BLaER1 treated with 17β-estradiol and CSF1 and Interleukin-3, amounts not matched to agents 10 nM and 100 nM (cell line): Measurements from ENCODE around the gene ANKRD22.

Experiments used
- H3K27ac ChIP-seq, 11 experiments: shearing (Covaris generic); formaldehyde crosslinking; 2 replicates each; pipeline ENCODE4 v1.8.1; 2022
- H3K27me3 ChIP-seq, 11 experiments: shearing (Covaris generic); formaldehyde crosslinking; 2 replicates each; pipeline ENCODE4 v1.8.1; 2022
- H3K36me3 ChIP-seq, 11 experiments: shearing (Covaris generic); formaldehyde crosslinking; 2 replicates each; pipeline ENCODE4 v1.8.1; 2022
- H3K4me1 ChIP-seq, 10 experiments: shearing (Covaris generic); formaldehyde crosslinking; 2 replicates each; pipeline ENCODE4 v1.8.1; 2022
- H3K4me2 ChIP-seq, 11 experiments: shearing (Covaris generic); formaldehyde crosslinking; 2 replicates each; pipeline ENCODE4 v1.8.1; 2022
- H3K4me3 ChIP-seq, 10 experiments: shearing (Covaris generic); formaldehyde crosslinking; 2 replicates each; pipeline ENCODE4 v1.8.1; 2022
- H3K9ac ChIP-seq, 11 experiments: shearing (Covaris generic); formaldehyde crosslinking; 2 replicates each; pipeline ENCODE4 v1.8.1; 2022
- H3K9me3 ChIP-seq, 11 experiments: shearing (Covaris generic); formaldehyde crosslinking; replicated peaks in 1 of 11; 2 replicates each; pipeline ENCODE4 v1.8.1; 2022
- H4K20me1 ChIP-seq, 11 experiments: shearing (Covaris generic); formaldehyde crosslinking; 2 replicates each; pipeline ENCODE4 v1.8.1; 2022
- Cebpa-rat ChIP-seq, 11 experiments: shearing (Covaris generic); IDR thresholded peaks; 2 replicates each; pipeline ENCODE4 v1.8.1; 2022

ANKRD22 gene

DNA sequence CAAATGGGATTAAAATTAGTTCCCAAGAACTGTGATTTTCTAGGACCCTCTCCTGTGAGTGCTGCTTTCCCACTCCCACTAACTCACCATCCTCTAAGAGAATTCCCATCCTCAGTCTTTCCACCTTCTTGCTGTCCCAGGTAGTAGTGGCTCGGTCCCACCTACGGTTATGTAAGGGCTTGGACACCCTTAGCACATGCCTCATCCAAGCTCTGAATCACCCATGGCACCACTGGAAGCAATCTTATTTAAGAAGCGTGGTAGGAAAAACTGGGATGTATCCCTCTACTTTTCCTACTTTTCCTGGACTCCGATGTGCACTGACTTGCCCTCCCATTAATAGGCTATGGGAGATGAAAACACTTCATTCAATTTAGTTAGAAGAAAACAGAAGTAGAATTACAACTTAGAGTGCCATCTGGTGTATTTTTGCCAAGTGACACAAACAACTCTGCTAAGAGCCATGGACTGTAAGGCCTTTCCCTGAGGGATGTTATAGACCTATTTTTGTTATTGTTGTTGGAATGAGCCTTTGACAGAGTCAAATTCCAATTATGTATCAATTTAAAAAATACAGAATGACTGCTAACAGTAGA is 13.7 kb upstream of the ANKRD22 start:
- H3K9ac ChIP-seq, result no peak overlapping the region
- no peaks in the 10 kb centered on the region for H3K9me3 ChIP-seq
- peaks cover 0 to 43% (median 0%) of the 10 kb centered on the region in 10 experiments; a peak in 6 of 20 replicates for H3K4me1 ChIP-seq
- no peaks in the 10 kb centered on the region for H4K20me1 ChIP-seq
- no peak overlapping the region for H3K4me3 ChIP-seq
- no peak overlapping the region for H3K4me2 ChIP-seq
- no peaks in the 10 kb centered on the region for H3K36me3 ChIP-seq
- TF ChIP-seq Cebpa-rat (IDR thresholded peaks at IDR 0.05), result no peak
- no peak overlapping the region for H3K27ac ChIP-seq
- H3K27me3 ChIP-seq, result no peaks in the 10 kb centered on the region

- Histone ChIP-seq H3K27me3 (no peaks in the 10 kb centered on the region), H3K9ac (peak overlapping the region in 3 of 11 experiments; percentile 27 to 66 (median 40); a peak in 4 of 22 replicates), H3K36me3 (no peaks in the 10 kb centered on the region), H3K4me1 (peaks cover 0 to 54% (median 0%) of the 10 kb centered on the region in 10 experiments; a peak in 6 of 20 replicates), H3K9me3 (no peaks in the 10 kb centered on the region), H3K27ac (peak overlapping the region in 3 of 11 experiments; percentile 37 to 64 (median 52); a peak in 4 of 22 replicates), H3K4me3 (no peak overlapping the region), H4K20me1 (no peaks in the 10 kb centered on the region), H3K4me2 (peak overlapping the region in 4 of 11 experiments; percentile 15 to 82 (median 52); a peak in 7 of 22 replicates)
- TF ChIP-seq Cebpa-rat (IDR thresholded peaks at IDR 0.05), result no peak
Observed at GRCh38 chr10:88861036-88861435, 9.4 kb upstream of the ANKRD22 start.

- Histone ChIP-seq H3K27ac (no peak overlapping the region), H3K4me2 (peak overlapping the region in 2 of 11 experiments; percentile 43 to 44; a peak in 4 of 22 replicates), H3K4me3 (no peak overlapping the region), H3K9me3 (peaks cover 0 to 9% (median 0%) of the 10 kb centered on the region in 11 experiments; a peak in 5 of 22 replicates), H4K20me1 (no peaks in the 10 kb centered on the region), H3K9ac (no peak overlapping the region), H3K36me3 (no peaks in the 10 kb centered on the region), H3K4me1 (peaks cover 0 to 70% (median under 1%) of the 10 kb centered on the region in 10 experiments; a peak in 8 of 20 replicates), H3K27me3 (no peaks in the 10 kb centered on the region)
- no peak for TF ChIP-seq Cebpa-rat (IDR thresholded peaks at IDR 0.05)
Observed at GRCh38 chr10:88858491-88858890, 6.8 kb upstream of the ANKRD22 start.

- H3K9me3 ChIP-seq, result peaks cover 0 to 15% (median 0%) of the 10 kb centered on the region in 11 experiments; a peak in 7 of 22 replicates
- TF ChIP-seq Cebpa-rat (IDR thresholded peaks at IDR 0.05), result no peak
- no peak overlapping the region for H3K27ac ChIP-seq
Observed at GRCh38 chr10:88857831-88858230, 6.2 kb upstream of the ANKRD22 start.

GRCh38 chr10:88854684-88855083 is 3.0 kb upstream of the ANKRD22 start:
- H3K4me1 ChIP-seq, result peaks cover 0 to 80% (median 14%) of the 10 kb centered on the region in 10 experiments; a peak in 11 of 20 replicates
- no peak overlapping the region for H3K9ac ChIP-seq
- H3K36me3 ChIP-seq, result no peaks in the 10 kb centered on the region
- no peak for TF ChIP-seq Cebpa-rat (IDR thresholded peaks at IDR 0.05)
- peak overlapping the region in 3 of 11 experiments; percentile 0 to 84 (median 72); a peak in 4 of 22 replicates for H3K4me2 ChIP-seq
- H3K4me3 ChIP-seq, result no peak overlapping the region
- H3K9me3 ChIP-seq, result peaks cover 0 to 22% (median 0%) of the 10 kb centered on the region in 11 experiments; a peak in 7 of 22 replicates
- H3K27me3 ChIP-seq, result no peaks in the 10 kb centered on the region
- H4K20me1 ChIP-seq, result no peaks in the 10 kb centered on the region
- no peak overlapping the region; a peak in 1 of 22 replicates for H3K27ac ChIP-seq

More at GRCh38 chr10:88857831-88858230, 6.2 kb upstream of the ANKRD22 start:
- H3K4me3 ChIP-seq, result no peak overlapping the region
- no peaks in the 10 kb centered on the region for H3K27me3 ChIP-seq
- no peak overlapping the region for H3K9ac ChIP-seq
- H3K4me2 ChIP-seq, result peak overlapping the region in 2 of 11 experiments; percentile 43 to 44; a peak in 4 of 22 replicates
- H3K36me3 ChIP-seq, result no peaks in the 10 kb centered on the region
- peaks cover 0 to 74% (median 7%) of the 10 kb centered on the region in 10 experiments; a peak in 10 of 20 replicates for H3K4me1 ChIP-seq
- H4K20me1 ChIP-seq, result no peaks in the 10 kb centered on the region

DNA sequence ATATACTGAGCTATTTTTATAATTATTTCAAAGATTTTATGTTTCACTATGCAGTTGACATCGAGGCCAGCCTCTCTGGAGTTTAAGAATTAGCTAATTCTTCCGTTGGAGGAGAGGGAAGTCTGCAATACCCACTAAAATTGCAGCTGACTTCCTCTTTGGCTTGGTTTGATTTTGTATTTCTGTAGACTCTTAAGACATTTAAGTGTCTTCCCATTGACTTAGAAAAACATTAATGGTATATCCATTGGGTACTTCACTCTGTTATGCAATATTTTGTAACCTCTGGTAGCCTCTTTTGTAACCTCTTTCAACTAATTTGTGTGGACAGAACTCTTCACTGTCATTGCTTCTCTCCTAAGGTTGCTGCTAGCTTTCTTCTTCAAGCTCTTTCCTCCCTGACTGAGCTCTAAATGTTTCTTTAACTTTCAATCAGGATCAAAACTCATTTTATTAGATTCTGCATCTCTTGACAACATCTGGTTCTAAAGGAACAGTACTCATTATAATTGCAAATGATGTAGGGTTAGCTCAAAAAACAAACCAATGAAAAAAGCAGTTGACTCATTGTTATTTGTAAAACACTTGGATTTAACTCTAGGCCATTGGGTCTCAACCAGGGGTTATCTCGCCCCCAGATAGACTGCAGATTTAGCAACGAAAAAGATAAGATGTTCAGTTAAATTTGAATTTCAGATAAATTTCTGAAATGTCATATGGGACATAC is 1.7 kb upstream of the ANKRD22 start:
- Histone ChIP-seq H3K9ac (peak overlapping the region in 2 of 11 experiments; percentile 49 to 60; a peak in 2 of 22 replicates), H3K27ac (peak overlapping the region in 9 of 11 experiments; percentile 3 to 82 (median 62); a peak in 14 of 22 replicates), H3K4me3 (no peak overlapping the region), H4K20me1 (no peaks in the 10 kb centered on the region), H3K36me3 (no peaks in the 10 kb centered on the region), H3K4me1 (peaks cover 0 to 80% (median 16%) of the 10 kb centered on the region in 10 experiments; a peak in 11 of 20 replicates), H3K4me2 (peak overlapping the region in 6 of 11 experiments; percentile 1 to 84 (median 44); a peak in 12 of 22 replicates), H3K27me3 (no peaks in the 10 kb centered on the region), H3K9me3 (peaks cover 0 to 22% (median 0%) of the 10 kb centered on the region in 11 experiments; a peak in 7 of 22 replicates)
- TF ChIP-seq Cebpa-rat (IDR thresholded peaks at IDR 0.05), result peak in 3 of 11 experiments; percentile 55 to 62 (median 55); a peak in 4 of 22 replicates

DNA sequence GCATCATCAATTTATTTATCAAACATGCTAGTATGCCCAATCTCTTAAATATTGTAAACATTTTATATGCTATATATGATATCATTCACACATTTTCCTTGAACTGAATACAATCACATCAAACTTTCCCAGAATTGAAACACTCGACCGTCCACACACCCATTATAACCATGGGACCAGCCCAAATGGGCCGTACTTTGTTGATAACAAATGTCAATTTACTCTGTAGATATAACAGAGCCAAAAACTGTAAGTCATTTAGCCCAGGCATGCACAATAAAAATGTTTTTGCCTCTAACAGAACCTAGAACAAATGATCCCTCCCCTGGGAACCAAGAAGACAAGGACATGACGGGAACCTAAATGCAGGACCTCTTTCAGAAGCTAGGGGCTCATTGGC is 683 bp upstream of the ANKRD22 start:
- peaks cover 0 to 22% (median 0%) of the 10 kb centered on the region in 11 experiments; a peak in 7 of 22 replicates for H3K9me3 ChIP-seq
- H3K9ac ChIP-seq, result peak overlapping the region in 2 of 11 experiments; percentile 49 to 60; a peak in 3 of 22 replicates
- no peak for TF ChIP-seq Cebpa-rat (IDR thresholded peaks at IDR 0.05)
- no peaks in the 10 kb centered on the region for H4K20me1 ChIP-seq
- H3K4me2 ChIP-seq, result peak overlapping the region in 7 of 11 experiments; percentile 1 to 84 (median 31); a peak in 11 of 22 replicates
- no peak overlapping the region; a peak in 1 of 20 replicates for H3K4me3 ChIP-seq
- H3K27ac ChIP-seq, result peak overlapping the region; percentile 3 to 82 (median 48); a peak in 17 of 22 replicates
- no peaks in the 10 kb centered on the region for H3K27me3 ChIP-seq
- no peaks in the 10 kb centered on the region for H3K36me3 ChIP-seq
- peaks cover 0 to 78% (median 17%) of the 10 kb centered on the region in 10 experiments; a peak in 11 of 20 replicates for H3K4me1 ChIP-seq

GRCh38 chr10:88850712-88851111 is 932 bp downstream of the ANKRD22 start:
- H3K9ac ChIP-seq, result peak overlapping the region in 2 of 11 experiments; percentile 35 to 57; a peak in 3 of 22 replicates
- H3K4me3 ChIP-seq, result peak overlapping the region in 3 of 10 experiments; percentile 40 to 59 (median 44); a peak in 6 of 20 replicates
- TF ChIP-seq Cebpa-rat (IDR thresholded peaks at IDR 0.05), result no peak
- no peaks in the 10 kb centered on the region for H3K27me3 ChIP-seq
- no peaks in the 10 kb centered on the region for H4K20me1 ChIP-seq
- peak overlapping the region in 3 of 11 experiments; percentile 61 to 84 (median 78); a peak in 5 of 22 replicates for H3K4me2 ChIP-seq
- peaks cover 0 to 27% (median 0%) of the 10 kb centered on the region in 11 experiments; a peak in 8 of 22 replicates for H3K9me3 ChIP-seq
- no peaks in the 10 kb centered on the region for H3K36me3 ChIP-seq
- 0 out of 22 replicates have a peak overlapping the region, but pooled peaks of 1 of the 11 experiments have one; percentile 26 for H3K27ac ChIP-seq
- peaks cover 0 to 76% (median 17%) of the 10 kb centered on the region in 10 experiments; a peak in 11 of 20 replicates for H3K4me1 ChIP-seq
